ENCODE data around the gene TRERF1. TPM values are rescaled to one million over a fixed set of nuclear protein-coding genes. Genes with fewer than 3 reads are reported as not detected.

The TRERF1 gene
- total and polyA plus RNA-seq, 2 of the 4 experiments (the other 2 are of a cell fraction): 6.3 to 9.9 TPM

- H2BK5ac ChIP-seq (ENCODE audit: low read depth, low read length, poor library complexity, severe bottlenecking): peak overlapping the region; percentile 48
- H3K9me3 ChIP-seq (ENCODE audit: control insufficient read depth, insufficient read depth, low read length): no peaks in the 10 kb centered on the region
- H3K79me1 ChIP-seq (ENCODE audit: low read depth in 1 of 2, low read length in 2 of 2): peaks cover 22 to 68% of the 10 kb centered on the region in 2 experiments
- H3K27ac ChIP-seq (ENCODE audit: insufficient read depth, low read length): peak overlapping the region; percentile 45; the same call in 1 of the 2 replicates
- 0 out of 4 replicates have a peak overlapping the region, but pooled peaks of 1 of the 2 experiments have one; percentile 37 for H4K8ac ChIP-seq (ENCODE audit: low read depth in 2 of 2, low read length in 2 of 2)
- no TSS peak for BruUV-seq (replicated peaks)
- no peak for DNase-seq
- H3K4me2 ChIP-seq (ENCODE audit: low read depth, low read length): peak overlapping the region; percentile 88
- WGBS, 2 experiments (ENCODE audit: extremely low coverage in 2 of 2, insufficient read length in 1 of 2): no CpG with 5 or more reads among the region's 7 CpGs
- peak overlapping the region; percentile 88 for H3K4me3 ChIP-seq (ENCODE audit: insufficient read depth, low read depth, low read length)
- peaks cover 12% of the 10 kb centered on the region for H3K4me1 ChIP-seq (ENCODE audit: control insufficient read depth, insufficient read depth, low read length)
- H2AFZ ChIP-seq (replicated peaks; ENCODE audit: low read length, poor library complexity): no peak overlapping the region
- H2AK5ac ChIP-seq (ENCODE audit: low read depth, low read length): peak overlapping the region; percentile 61; the same call in 1 of the 2 replicates
- H2BK20ac ChIP-seq (ENCODE audit: low read depth, low read length): no peak overlapping the region
- no peak overlapping the region; the same call in 2 of the 3 replicates for H2BK15ac ChIP-seq (ENCODE audit: low read depth, low read length)
- H2AK9ac ChIP-seq (replicated peaks; ENCODE audit: low read depth, low read length, poor library complexity): no peak overlapping the region
- ChIA-PET CTCF (interaction anchor here (1.1 to 1.6 kb wide), 3 partner anchors 83 to 234 kb away, joined by 3 to 4 read pairs (median 4); no protein-coding TSS in a partner anchor), POLR2A (ENCODE audit: unreplicated experiment) (interaction anchor here (0.5 kb wide), 1 partner anchor 35 kb away, joined by 3 read pairs; no protein-coding TSS in a partner anchor)
- H3K27me3 ChIP-seq (ENCODE audit: control insufficient read depth, insufficient read depth, low read length): no peaks in the 10 kb centered on the region
- peak overlapping the region; percentile 84 for H3K23ac ChIP-seq (ENCODE audit: low read depth, low read length)
- H3K4ac ChIP-seq (ENCODE audit: low read depth, low read length): peak overlapping the region; percentile 48; the same call in 1 of the 2 replicates
- H3K9ac ChIP-seq (ENCODE audit: low read depth, low read length): peak overlapping the region; percentile 30
- ATAC-seq (ENCODE audit: low read depth): no peak
- peak overlapping the region; percentile 69 for H3K14ac ChIP-seq (replicated peaks; ENCODE audit: low read depth, low read length)
- in situ Hi-C loops (cut with MboI; ENCODE audit: low sequenced_read_pairs): no loop called here
- no peak for TF ChIP-seq RAD21 (IDR thresholded peaks at IDR 0.05; ENCODE audit: low read length)
- no peak for TF ChIP-seq MXI1 (IDR thresholded peaks at IDR 0.05; ENCODE audit: borderline replicate concordance, low read depth, low read length)
- no peak for TF ChIP-seq BHLHE40 (IDR thresholded peaks at IDR 0.05; ENCODE audit: low read depth, low read length)
- TF ChIP-seq, protein P1, sequence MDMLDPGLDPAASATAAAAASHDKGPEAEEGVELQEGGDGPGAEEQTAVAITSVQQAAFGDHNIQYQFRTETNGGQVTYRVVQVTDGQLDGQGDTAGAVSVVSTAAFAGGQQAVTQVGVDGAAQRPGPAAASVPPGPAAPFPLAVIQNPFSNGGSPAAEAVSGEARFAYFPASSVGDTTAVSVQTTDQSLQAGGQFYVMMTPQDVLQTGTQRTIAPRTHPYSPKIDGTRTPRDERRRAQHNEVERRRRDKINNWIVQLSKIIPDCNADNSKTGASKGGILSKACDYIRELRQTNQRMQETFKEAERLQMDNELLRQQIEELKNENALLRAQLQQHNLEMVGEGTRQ (IDR thresholded peaks at IDR 0.05; ENCODE audit: low read depth, low read length): no peak
- no peak for TF ChIP-seq MAZ (IDR thresholded peaks at IDR 0.05; ENCODE audit: borderline replicate concordance, low read depth, low read length)
- TF ChIP-seq CTCF (conservative IDR thresholded peaks at IDR 0.05; ENCODE audit: low read depth, low read length): no peak
- no peak for TF ChIP-seq CHD1 (IDR thresholded peaks at IDR 0.05; ENCODE audit: low read depth, low read length)
- no peak for TF ChIP-seq RCOR1 (IDR thresholded peaks at IDR 0.05; ENCODE audit: insufficient replicate concordance, low read length)
- TF ChIP-seq FOS (IDR thresholded peaks at IDR 0.05; ENCODE audit: low read depth, low read length): no peak
- no peak for TF ChIP-seq ELK1 (IDR thresholded peaks at IDR 0.05; ENCODE audit: borderline replicate concordance, low read depth, low read length)
- TF ChIP-seq SMC3 (IDR thresholded peaks at IDR 0.05; ENCODE audit: low read depth, low read length): no peak
- TF ChIP-seq CEBPB (IDR thresholded peaks at IDR 0.05; ENCODE audit: low read depth, low read length): no peak
- peaks cover 8% of the 10 kb centered on the region for H3K9me1 ChIP-seq (ENCODE audit: insufficient read depth, low read length)
- peak overlapping the region; percentile 20 for H2BK120ac ChIP-seq (ENCODE audit: low read depth, low read length)
- peak overlapping the region; percentile 64; the same call in 1 of the 2 replicates for H3K18ac ChIP-seq (ENCODE audit: low read depth, low read length)
- H3K36me3 ChIP-seq (ENCODE audit: control insufficient read depth, insufficient read depth, low read length): no peaks in the 10 kb centered on the region
- dilution Hi-C loops (cut with HindIII; ENCODE audit: low sequenced_read_pairs, unreplicated experiment): no loop called here
- H4K5ac ChIP-seq (ENCODE audit: low read depth, low read length): peak overlapping the region; percentile 35; the same call in 1 of the 2 replicates
- H4K91ac ChIP-seq (ENCODE audit: insufficient read depth, low read depth, low read length): 0 out of 2 replicates have a peak overlapping the region, but pooled peaks have one; percentile 0
- H4K20me1 ChIP-seq (ENCODE audit: insufficient read depth, low read length): peaks cover 9% of the 10 kb centered on the region; the same call in 1 of the 2 replicates
- no peak overlapping the region for H3K56ac ChIP-seq (ENCODE audit: extremely low read depth, insufficient read depth, low read length)
- intact Hi-C loops (cut with micrococcal nuclease): loop anchor here (10.0 kb wide), 1 partner anchor 94 kb away; no protein-coding TSS in a partner anchor
These were observed 2.6 kb downstream of the TRERF1 start for GRCh38 chr6:42448927-42449659.

All from IMR-90 (cell line).